Suprapubic skin (tissue), 3 donors: Measurements from ENCODE around the gene PLA2G1B.

Experiments used
- EP300 ChIP-seq: sonication (generic); formaldehyde crosslinking; IDR thresholded peaks from one replicate; pipeline ENCODE4 v1.6.1; 2017; ENCODE audit warnings: antibody characterized with exemption
- POLR2A ChIP-seq, 2 donors: fragments of 450-650 bp; IDR thresholded peaks; one replicate each; pipeline ENCODE4 v1.6.1; 2017; ENCODE audit warnings: antibody characterized with exemption in 2 of 2, mild to moderate bottlenecking in 2 of 2, moderate library complexity in 2 of 2
- TF ChIP-seq, protein P1 (sequence below), 2 donors: fragments of 200-600 bp in 1 of 2; fragments of 450-650 bp in 1 of 2; sonication (generic) in 1 of 2; IDR thresholded peaks; one replicate each; pipeline ENCODE4 v1.5.1; 2016 to 2019; ENCODE audit warnings: antibody characterized with exemption in 2 of 2, mild to moderate bottlenecking in 1 of 2, moderate library complexity in 1 of 2

DNA sequence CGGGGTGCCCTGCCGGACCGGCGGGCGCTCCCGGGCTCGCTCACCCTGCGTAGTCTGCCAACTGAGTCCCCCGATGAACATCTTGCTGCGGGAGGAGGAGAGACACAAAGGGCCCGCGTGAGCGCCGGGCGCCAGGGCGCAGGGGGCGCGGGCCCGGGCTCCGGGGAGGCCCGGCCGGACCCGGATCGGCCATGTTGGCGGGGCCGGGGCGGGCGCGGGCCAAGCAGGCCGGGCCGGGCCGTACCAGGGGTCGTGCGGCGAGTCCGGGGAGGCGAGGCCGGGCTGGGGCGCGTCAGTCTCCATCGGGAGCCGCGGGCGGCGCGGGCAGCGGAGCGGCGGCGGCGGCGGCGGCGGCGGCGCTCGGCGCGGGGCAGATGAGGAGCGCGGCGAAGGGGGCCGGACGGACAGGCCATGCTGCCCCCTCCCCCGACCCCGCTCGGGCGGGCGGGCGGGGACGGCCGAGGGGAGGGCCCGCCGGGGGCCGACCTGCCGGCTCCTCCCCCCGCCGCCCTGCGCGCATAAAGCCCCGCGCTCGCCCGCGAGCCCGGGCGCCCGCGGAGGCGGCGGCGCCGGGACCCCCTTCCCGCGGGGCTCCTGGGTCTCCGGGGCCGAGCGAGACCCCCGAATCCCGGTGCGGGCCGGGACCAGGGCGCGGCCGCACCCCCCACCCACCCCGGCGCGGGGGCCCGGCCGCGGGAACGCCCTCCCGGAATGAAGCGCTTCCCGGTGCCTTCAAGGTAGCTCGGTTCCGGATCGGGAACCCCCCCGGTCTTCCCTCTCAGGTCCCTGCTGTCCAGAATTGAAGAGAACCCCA lies 41.4 kb upstream of the PLA2G1B start, which contains the start of gene MSI1:
- TF ChIP-seq POLR2A (IDR thresholded peaks at IDR 0.05) (no peak), EP300 (no peak)
- TF ChIP-seq, protein P1, sequence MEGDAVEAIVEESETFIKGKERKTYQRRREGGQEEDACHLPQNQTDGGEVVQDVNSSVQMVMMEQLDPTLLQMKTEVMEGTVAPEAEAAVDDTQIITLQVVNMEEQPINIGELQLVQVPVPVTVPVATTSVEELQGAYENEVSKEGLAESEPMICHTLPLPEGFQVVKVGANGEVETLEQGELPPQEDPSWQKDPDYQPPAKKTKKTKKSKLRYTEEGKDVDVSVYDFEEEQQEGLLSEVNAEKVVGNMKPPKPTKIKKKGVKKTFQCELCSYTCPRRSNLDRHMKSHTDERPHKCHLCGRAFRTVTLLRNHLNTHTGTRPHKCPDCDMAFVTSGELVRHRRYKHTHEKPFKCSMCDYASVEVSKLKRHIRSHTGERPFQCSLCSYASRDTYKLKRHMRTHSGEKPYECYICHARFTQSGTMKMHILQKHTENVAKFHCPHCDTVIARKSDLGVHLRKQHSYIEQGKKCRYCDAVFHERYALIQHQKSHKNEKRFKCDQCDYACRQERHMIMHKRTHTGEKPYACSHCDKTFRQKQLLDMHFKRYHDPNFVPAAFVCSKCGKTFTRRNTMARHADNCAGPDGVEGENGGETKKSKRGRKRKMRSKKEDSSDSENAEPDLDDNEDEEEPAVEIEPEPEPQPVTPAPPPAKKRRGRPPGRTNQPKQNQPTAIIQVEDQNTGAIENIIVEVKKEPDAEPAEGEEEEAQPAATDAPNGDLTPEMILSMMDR (IDR thresholded peaks at IDR 0.05), result no peak
